Hematopoietic multipotent progenitor cell (in vitro differentiated cells): ENCODE data around the gene USP6NL. TPM values are rescaled to one million over a fixed set of nuclear protein-coding genes. Genes with fewer than 3 reads are reported as not detected.

Experiments
- DNase-seq, 3 donors: peaks; one replicate each; pipeline ENCODE4 v3.0.0-alpha.2; 2011 to 2015; ENCODE audit warnings: low read depth in 2 of 3, low spot score in 2 of 3
- total RNA-seq: library from RNA; depleted of rRNA; stranded (reverse); fragments of >200 nt; gene quantifications from one replicate; pipeline ENCODE4 v1.2.3, GENCODE V29; 2012

USP6NL gene
- total RNA-seq, 1 donor, result 18.9 TPM

- DNase-seq, result no peak
Observed at GRCh38 chr10:11430421-11431215, 180.8 kb downstream of the USP6NL start.

- no peak for DNase-seq
Observed at GRCh38 chr10:11429439-11430052, 181.9 kb downstream of the USP6NL start.

GRCh38 chr10:11425676-11426075, 185.8 kb downstream of the USP6NL start:
- DNase-seq, result peak in 1 of 3 donors; percentile 45

- no peak for DNase-seq
Observed at GRCh38 chr10:11425296-11425610, 186.2 kb downstream of the USP6NL start.

GRCh38 chr10:11424456-11425295, 186.8 kb downstream of the USP6NL start:
- no peak for DNase-seq

GRCh38 chr10:11416974-11417373, 194.5 kb downstream of the USP6NL start:
- DNase-seq, result no peak

- DNase-seq, result no peak
Observed at GRCh38 chr10:11415095-11415494, 196.4 kb downstream of the USP6NL start.

GRCh38 chr10:11414314-11415038, 197.0 kb downstream of the USP6NL start:
- no peak for DNase-seq

GRCh38 chr10:11411926-11412545, 199.4 kb downstream of the USP6NL start:
- DNase-seq, result peak in 1 of 3 donors; percentile 28

GRCh38 chr10:11409357-11409756, 202.1 kb downstream of the USP6NL start:
- DNase-seq, result no peak

GRCh38 chr10:11407939-11408338, 203.5 kb downstream of the USP6NL start:
- DNase-seq, result no peak

GRCh38 chr10:11406746-11407145, 204.7 kb downstream of the USP6NL start:
- DNase-seq, result no peak

GRCh38 chr10:11404901-11405300, 206.5 kb downstream of the USP6NL start:
- no peak for DNase-seq

Other genes starting within 250 kb of the USP6NL start
- gene ECHDC3, start 130.7 kb upstream of the USP6NL start, total RNA-seq, result 11.8 TPM
- gene PROSER2, start 211.7 kb upstream of the USP6NL start, total RNA-seq, result 16.2 TPM